ENCODE measurements around the gene CLCF1.
A peak's percentile ranks its signal among the peaks of the same experiment; 100 is the strongest.
"Not testable (repeated sequence)": the region's sequence is repeated elsewhere in the genome, so short reads cannot be mapped to it uniquely, and the experiment has no call there.

Gene CLCF1

DNA sequence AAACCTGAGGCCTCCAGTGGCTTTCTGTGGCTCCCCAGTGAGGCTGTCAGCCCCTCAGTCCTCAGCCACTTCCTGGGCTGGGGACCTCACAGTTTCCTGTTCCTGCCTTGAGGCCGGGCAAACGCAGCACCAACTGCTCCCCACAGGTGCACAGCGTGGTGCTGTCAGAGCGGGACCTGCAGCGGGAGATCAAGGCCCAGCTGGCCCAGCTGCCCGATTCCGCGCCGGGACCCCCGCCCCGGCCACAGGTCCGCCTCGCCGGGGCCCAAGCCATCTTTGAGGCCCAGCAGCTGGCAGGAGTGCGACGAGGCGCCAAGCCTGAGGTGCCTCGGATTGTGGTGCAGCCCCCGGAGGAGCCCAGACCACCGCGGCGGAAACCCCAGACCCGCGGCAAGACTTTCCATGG, 35.9 kb upstream of the CLCF1 start:
- no peak overlapping the region for H3K4me3 ChIP-seq (ENCODE audit: low read depth in 1 of 5, low read length in 5 of 5)
- H3K9me3 ChIP-seq (ENCODE audit: control insufficient read depth in 5 of 5, low read length in 5 of 5): no peaks in the 10 kb centered on the region
- H3K4me1 ChIP-seq (ENCODE audit: control insufficient read depth in 5 of 5, insufficient read depth in 5 of 5, low read length in 5 of 5): peaks cover 0 to 18% (median 8%) of the 10 kb centered on the region in 5 donors
- H3K9ac ChIP-seq (ENCODE audit: low read length in 5 of 5): no peak overlapping the region
- H3K27me3 ChIP-seq (ENCODE audit: control insufficient read depth in 5 of 5, insufficient read depth in 4 of 5, low read length in 5 of 5): peaks cover 55 to 75% (median 59%) of the 10 kb centered on the region in 5 donors
- no peaks in the 10 kb centered on the region for H3K36me3 ChIP-seq (ENCODE audit: control insufficient read depth in 5 of 5, insufficient read depth in 5 of 5, low read length in 5 of 5)
- H3K27ac ChIP-seq (ENCODE audit: low read depth, low read length): no peak overlapping the region

DNA sequence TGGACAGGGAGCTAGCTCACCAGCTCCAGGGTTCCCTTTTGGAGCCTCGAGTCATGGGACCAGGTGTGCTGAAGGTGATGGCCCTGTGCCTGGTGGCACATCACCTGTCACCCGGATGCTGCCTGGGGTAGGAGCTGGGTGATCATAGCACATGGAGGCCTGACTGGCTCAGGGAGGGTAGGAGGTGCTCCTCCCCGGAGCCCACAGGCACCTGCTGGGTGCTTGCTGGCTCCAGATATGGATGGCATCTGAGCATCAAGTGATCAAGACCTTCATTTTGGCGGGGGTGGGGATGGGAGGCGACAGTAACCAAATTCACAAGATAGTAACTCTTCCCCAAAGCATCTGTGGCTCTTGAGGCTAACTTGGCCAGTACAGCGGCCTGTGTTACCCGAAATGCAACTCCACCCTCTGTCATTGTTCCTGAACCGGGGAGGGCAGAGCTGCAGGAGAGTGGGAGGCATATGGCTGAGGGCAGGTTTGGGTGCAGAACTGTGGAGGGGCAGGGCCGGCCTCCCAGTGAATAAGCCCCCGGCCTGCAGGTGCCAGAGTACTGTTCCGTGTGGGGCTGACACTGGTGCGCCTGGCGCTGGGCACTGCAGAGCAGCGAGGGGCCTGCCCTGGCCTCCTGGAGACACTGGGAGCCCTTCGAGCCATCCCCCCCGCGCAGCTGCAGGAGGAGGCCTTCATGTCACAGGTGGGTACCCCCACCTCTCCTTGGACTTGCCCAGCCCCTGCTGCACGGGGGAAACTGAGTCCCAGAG, 35.2 kb upstream of the CLCF1 start:
- H3K9ac ChIP-seq (ENCODE audit: low read length in 5 of 5): no peak overlapping the region
- H3K4me3 ChIP-seq (ENCODE audit: low read depth in 1 of 5, low read length in 5 of 5): no peak overlapping the region
- no peaks in the 10 kb centered on the region for H3K36me3 ChIP-seq (ENCODE audit: control insufficient read depth in 5 of 5, insufficient read depth in 5 of 5, low read length in 5 of 5)
- H3K9me3 ChIP-seq (ENCODE audit: control insufficient read depth in 5 of 5, low read length in 5 of 5): no peaks in the 10 kb centered on the region
- no peak overlapping the region for H3K27ac ChIP-seq (ENCODE audit: low read depth, low read length)
- H3K27me3 ChIP-seq (ENCODE audit: control insufficient read depth in 5 of 5, insufficient read depth in 4 of 5, low read length in 5 of 5): peaks cover 55 to 74% (median 59%) of the 10 kb centered on the region in 5 donors
- peaks cover 0 to 18% (median 8%) of the 10 kb centered on the region in 5 donors for H3K4me1 ChIP-seq (ENCODE audit: control insufficient read depth in 5 of 5, insufficient read depth in 5 of 5, low read length in 5 of 5)

DNA sequence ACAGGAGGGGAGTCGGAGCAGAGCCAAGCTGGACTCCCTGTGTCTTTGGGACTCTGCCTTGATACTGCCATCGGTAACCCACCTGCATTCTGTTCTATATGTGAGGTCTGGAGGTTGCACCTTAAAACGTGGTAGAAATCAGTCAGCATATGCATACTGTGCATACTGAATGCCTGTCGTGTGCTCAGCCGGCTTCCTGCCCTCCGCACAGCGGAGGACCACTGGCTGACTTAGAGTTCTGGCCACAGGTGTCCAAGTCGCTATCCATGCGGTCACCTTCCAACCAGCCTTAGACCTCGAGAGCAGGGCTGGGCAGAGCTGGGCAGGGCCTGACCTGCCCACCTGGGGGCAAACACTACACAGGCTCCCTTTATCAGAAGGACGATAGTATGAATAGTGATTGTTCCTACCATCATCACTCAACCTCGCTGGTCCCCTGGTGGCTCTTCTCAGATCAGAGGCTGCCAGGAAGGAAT, 34.3 kb upstream of the CLCF1 start:
- Histone ChIP-seq H3K4me1 (ENCODE audit: control insufficient read depth in 5 of 5, insufficient read depth in 5 of 5, low read length in 5 of 5) (peaks cover 0 to 21% (median 8%) of the 10 kb centered on the region in 5 donors), H3K36me3 (ENCODE audit: control insufficient read depth in 5 of 5, insufficient read depth in 5 of 5, low read length in 5 of 5) (no peaks in the 10 kb centered on the region), H3K4me3 (ENCODE audit: low read depth in 1 of 5, low read length in 5 of 5) (no peak overlapping the region), H3K9me3 (ENCODE audit: control insufficient read depth in 5 of 5, low read length in 5 of 5) (no peaks in the 10 kb centered on the region), H3K27me3 (ENCODE audit: control insufficient read depth in 5 of 5, insufficient read depth in 4 of 5, low read length in 5 of 5) (peaks cover 47 to 65% (median 51%) of the 10 kb centered on the region in 5 donors), H3K9ac (ENCODE audit: low read length in 5 of 5) (no peak overlapping the region), H3K27ac (ENCODE audit: low read depth, low read length) (no peak overlapping the region)

DNA sequence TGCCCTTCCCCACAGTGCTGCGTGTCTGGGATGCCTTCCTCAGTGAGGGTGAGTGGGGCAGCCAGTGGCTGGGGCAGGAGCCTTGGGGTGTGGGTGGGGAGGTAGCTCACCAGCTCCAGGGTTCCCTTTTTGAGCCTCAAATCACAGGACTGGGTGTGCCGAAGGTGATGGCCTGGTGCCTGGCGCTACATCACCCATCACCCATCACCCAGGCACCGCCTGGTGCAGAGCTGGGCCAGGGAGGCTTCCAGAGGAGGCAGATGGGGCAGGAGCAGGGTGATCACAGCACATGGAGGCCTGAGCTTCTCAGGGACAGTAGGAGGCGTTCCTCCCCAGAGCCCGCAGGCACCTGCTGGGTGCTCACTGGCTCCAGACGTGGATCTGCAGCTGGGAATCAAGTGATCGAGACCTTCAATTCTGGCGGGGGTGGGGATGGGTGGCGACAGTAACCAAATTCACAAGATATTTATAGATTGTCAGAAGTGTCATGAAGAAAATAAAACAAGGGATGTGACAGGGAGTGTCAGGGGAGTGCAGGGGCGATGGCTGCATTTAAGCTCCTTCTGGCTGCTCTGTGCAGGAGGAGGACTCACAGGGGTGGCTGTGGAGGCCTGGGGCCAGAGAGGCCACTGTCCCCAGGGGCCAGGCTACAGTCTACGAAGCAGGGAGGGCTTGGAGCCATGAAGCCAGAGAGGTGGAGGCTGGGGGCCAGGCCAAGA, 33.7 kb upstream of the CLCF1 start:
- H3K36me3 ChIP-seq (ENCODE audit: control insufficient read depth in 5 of 5, insufficient read depth in 5 of 5, low read length in 5 of 5): no peaks in the 10 kb centered on the region
- peaks cover 41 to 59% (median 45%) of the 10 kb centered on the region in 5 donors for H3K27me3 ChIP-seq (ENCODE audit: control insufficient read depth in 5 of 5, insufficient read depth in 4 of 5, low read length in 5 of 5)
- peaks cover under 1 to 26% (median 12%) of the 10 kb centered on the region in 5 donors for H3K4me1 ChIP-seq (ENCODE audit: control insufficient read depth in 5 of 5, insufficient read depth in 5 of 5, low read length in 5 of 5)
- H3K27ac ChIP-seq (ENCODE audit: low read depth, low read length): no peak overlapping the region
- no peaks in the 10 kb centered on the region for H3K9me3 ChIP-seq (ENCODE audit: control insufficient read depth in 5 of 5, low read length in 5 of 5)
- no peak overlapping the region for H3K9ac ChIP-seq (ENCODE audit: low read length in 5 of 5)
- H3K4me3 ChIP-seq (ENCODE audit: low read depth in 1 of 5, low read length in 5 of 5): no peak overlapping the region

DNA sequence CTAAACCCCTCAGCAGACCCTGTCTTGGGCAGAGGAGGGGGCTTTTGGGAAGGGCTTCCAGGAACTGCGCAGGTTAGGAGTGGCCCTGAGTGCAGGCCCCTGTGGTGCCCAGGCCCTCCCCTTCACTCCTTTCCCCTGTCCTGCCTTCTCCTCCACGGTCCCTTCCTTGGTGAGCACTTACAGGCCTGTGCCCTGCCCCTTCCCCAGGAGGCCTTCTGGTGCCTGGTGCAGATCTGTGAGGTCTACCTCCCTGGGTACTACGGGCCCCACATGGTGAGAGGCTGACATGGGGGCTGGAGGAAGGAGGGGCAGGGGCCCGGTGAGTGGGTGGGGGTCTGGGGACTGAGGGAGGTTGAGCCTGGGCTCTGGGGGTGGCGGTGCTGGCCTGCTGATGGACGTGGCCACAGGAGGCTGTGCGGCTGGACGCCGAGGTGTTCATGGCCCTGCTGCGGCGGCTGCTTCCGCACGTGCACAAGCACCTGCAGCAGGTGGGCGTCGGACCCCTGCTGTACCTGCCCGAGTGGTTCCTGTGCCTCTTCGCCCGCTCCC, 33.1 kb upstream of the CLCF1 start:
- Histone ChIP-seq H3K9me3 (ENCODE audit: control insufficient read depth in 5 of 5, low read length in 5 of 5) (no peaks in the 10 kb centered on the region), H3K4me1 (ENCODE audit: control insufficient read depth in 5 of 5, insufficient read depth in 5 of 5, low read length in 5 of 5) (peaks cover 2 to 28% (median 15%) of the 10 kb centered on the region in 5 donors), H3K4me3 (ENCODE audit: low read depth in 1 of 5, low read length in 5 of 5) (no peak overlapping the region), H3K9ac (ENCODE audit: low read length in 5 of 5) (no peak overlapping the region), H3K27me3 (ENCODE audit: control insufficient read depth in 5 of 5, insufficient read depth in 4 of 5, low read length in 5 of 5) (peaks cover 35 to 53% (median 38%) of the 10 kb centered on the region in 5 donors), H3K27ac (ENCODE audit: low read depth, low read length) (no peak overlapping the region), H3K36me3 (ENCODE audit: control insufficient read depth in 5 of 5, insufficient read depth in 5 of 5, low read length in 5 of 5) (no peaks in the 10 kb centered on the region)

DNA sequence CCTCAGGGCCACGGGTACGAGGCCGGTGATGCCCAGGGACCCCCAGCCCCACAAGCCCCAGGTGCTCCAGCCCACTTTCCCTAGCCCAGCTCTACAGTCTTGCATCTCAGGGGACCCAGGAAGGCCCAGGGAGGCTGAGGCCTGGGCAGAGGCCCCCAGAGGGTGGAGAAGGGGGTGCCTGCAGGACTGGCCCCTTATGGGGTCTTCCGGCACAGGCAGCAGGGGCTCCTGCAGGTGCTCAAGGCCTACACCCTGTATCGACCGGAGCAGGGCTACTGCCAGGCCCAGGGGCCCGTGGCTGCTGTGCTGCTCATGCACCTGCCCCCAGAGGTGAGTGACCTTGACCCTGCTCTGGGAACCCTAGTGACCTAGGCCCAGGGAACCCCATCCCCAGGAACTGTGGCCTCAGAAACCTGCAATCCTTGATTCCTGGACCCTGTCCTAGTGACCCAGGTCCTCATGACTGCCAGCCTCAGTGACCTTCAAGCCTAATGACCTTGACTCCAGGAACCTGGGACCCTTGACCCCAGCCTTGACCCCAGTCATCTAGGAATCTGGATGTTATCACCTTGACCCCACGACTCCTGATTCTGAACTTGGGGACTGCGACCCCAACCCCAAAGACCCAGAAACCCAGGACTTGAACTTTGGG, 32.4 kb upstream of the CLCF1 start:
- H3K27me3 ChIP-seq (ENCODE audit: control insufficient read depth in 5 of 5, insufficient read depth in 4 of 5, low read length in 5 of 5): peaks cover 29 to 46% (median 33%) of the 10 kb centered on the region in 5 donors
- peaks cover 2 to 34% (median 19%) of the 10 kb centered on the region in 5 donors for H3K4me1 ChIP-seq (ENCODE audit: control insufficient read depth in 5 of 5, insufficient read depth in 5 of 5, low read length in 5 of 5)
- no peak overlapping the region for H3K9ac ChIP-seq (ENCODE audit: low read length in 5 of 5)
- H3K36me3 ChIP-seq (ENCODE audit: control insufficient read depth in 5 of 5, insufficient read depth in 5 of 5, low read length in 5 of 5): no peaks in the 10 kb centered on the region
- H3K27ac ChIP-seq (ENCODE audit: low read depth, low read length): no peak overlapping the region
- no peak overlapping the region for H3K4me3 ChIP-seq (ENCODE audit: low read depth in 1 of 5, low read length in 5 of 5)
- H3K9me3 ChIP-seq (ENCODE audit: control insufficient read depth in 5 of 5, low read length in 5 of 5): no peaks in the 10 kb centered on the region

DNA sequence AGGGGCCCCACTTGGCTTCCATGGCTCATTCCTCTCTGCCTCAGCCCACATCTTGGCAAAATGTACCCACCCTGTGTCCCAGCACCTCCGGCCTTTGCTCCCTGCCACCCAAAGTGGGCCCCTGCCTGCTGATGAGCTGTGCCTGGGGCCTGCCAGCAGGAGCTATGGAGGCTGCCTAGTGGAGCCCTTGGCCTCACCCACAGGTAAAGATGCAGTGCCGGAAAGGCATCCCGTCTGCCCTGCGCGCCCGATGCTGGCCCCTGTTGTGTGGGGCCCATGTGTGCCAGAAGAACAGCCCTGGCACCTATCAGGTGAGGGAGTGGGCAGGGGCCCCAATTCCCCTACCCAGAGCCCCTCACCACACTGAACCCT, 31.8 kb upstream of the CLCF1 start:
- peaks cover 5 to 40% (median 26%) of the 10 kb centered on the region in 5 donors for H3K4me1 ChIP-seq (ENCODE audit: control insufficient read depth in 5 of 5, insufficient read depth in 5 of 5, low read length in 5 of 5)
- H3K27ac ChIP-seq (ENCODE audit: low read depth, low read length): no peak overlapping the region
- no peaks in the 10 kb centered on the region for H3K9me3 ChIP-seq (ENCODE audit: control insufficient read depth in 5 of 5, low read length in 5 of 5)
- peak overlapping the region in 1 of 5 donors; percentile 6 for H3K4me3 ChIP-seq (ENCODE audit: low read depth in 1 of 5, low read length in 5 of 5)
- peaks cover 23 to 40% (median 26%) of the 10 kb centered on the region in 5 donors for H3K27me3 ChIP-seq (ENCODE audit: control insufficient read depth in 5 of 5, insufficient read depth in 4 of 5, low read length in 5 of 5)
- no peaks in the 10 kb centered on the region for H3K36me3 ChIP-seq (ENCODE audit: control insufficient read depth in 5 of 5, insufficient read depth in 5 of 5, low read length in 5 of 5)
- H3K9ac ChIP-seq (ENCODE audit: low read length in 5 of 5): no peak overlapping the region

DNA sequence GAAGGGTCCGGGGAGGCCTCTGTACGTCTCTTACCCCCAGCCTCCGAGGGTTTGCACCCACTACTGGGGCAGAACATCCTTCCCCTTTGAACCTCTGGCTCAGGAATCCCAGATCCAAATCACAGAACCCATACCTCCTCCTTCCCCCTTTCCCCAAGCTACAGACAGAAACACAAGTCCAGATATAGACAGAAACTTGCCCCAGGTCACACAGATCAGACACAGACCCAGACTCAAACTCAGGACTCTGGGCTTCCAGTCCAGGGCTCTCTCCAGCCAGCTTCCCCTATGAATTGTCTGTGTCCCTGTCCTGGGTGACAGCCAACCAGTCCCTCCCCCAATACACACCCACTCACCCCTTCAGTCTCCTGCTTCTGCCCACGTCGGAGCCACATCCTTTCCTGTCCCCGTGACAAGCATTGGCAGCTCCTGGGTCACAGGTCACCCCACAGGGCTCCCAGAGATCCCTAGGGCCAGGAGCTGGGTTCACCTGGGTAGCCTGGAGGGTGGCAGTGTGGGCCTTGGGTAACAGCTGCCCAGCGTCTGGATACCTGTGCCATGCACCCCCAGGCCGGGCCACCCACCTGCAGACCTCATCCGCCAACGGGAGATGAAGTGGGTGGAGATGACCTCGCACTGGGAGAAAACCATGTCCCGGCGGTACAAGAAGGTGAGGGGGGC, 31.3 kb upstream of the CLCF1 start:
- Histone ChIP-seq H3K9me3 (ENCODE audit: control insufficient read depth in 5 of 5, low read length in 5 of 5) (no peaks in the 10 kb centered on the region), H3K27ac (ENCODE audit: low read depth, low read length) (no peak overlapping the region), H3K4me3 (ENCODE audit: low read depth in 1 of 5, low read length in 5 of 5) (peak overlapping the region in 2 of 5 donors; percentile 6 to 38), H3K4me1 (ENCODE audit: control insufficient read depth in 5 of 5, insufficient read depth in 5 of 5, low read length in 5 of 5) (peaks cover 7 to 42% (median 28%) of the 10 kb centered on the region in 5 donors), H3K27me3 (ENCODE audit: control insufficient read depth in 5 of 5, insufficient read depth in 4 of 5, low read length in 5 of 5) (peaks cover 18 to 34% (median 22%) of the 10 kb centered on the region in 5 donors), H3K9ac (ENCODE audit: low read length in 5 of 5) (no peak overlapping the region), H3K36me3 (ENCODE audit: control insufficient read depth in 5 of 5, insufficient read depth in 5 of 5, low read length in 5 of 5) (peaks cover 0 to under 1% (median 0%) of the 10 kb centered on the region in 5 donors)

DNA sequence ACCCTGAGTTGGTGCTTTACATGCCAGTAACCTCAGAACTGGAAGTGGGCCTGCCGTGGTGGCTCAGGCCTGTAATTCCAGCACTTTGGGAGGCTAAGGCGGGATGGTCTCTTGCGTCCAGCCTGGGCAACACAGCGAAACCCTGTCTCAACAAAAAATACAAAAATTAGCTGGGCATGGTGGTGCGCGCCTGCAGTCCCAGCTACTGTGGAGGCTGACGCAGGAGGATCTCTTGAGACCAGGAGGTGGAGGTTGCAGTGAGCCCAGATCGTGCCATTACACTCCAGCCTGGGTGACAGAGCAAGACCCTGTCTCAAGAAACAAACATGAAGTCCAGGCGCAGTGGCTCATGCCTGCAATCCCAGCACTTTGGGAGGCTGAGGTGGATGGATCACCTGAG, 29.7 kb upstream of the CLCF1 start:
- not testable (repeated sequence) for H3K4me3 ChIP-seq (ENCODE audit: low read depth in 1 of 5, low read length in 5 of 5); H3K9me3 ChIP-seq (ENCODE audit: control insufficient read depth in 5 of 5, low read length in 5 of 5); H3K27ac ChIP-seq (ENCODE audit: low read depth, low read length); H3K9ac ChIP-seq (ENCODE audit: low read length in 5 of 5)
- peaks cover 5 to 21% (median 9%) of the 10 kb centered on the region in 5 donors for H3K27me3 ChIP-seq (ENCODE audit: control insufficient read depth in 5 of 5, insufficient read depth in 4 of 5, low read length in 5 of 5)
- peaks cover 0 to 16% (median 15%) of the 10 kb centered on the region in 5 donors for H3K36me3 ChIP-seq (ENCODE audit: control insufficient read depth in 5 of 5, insufficient read depth in 5 of 5, low read length in 5 of 5)
- peaks cover 8 to 43% (median 37%) of the 10 kb centered on the region in 5 donors for H3K4me1 ChIP-seq (ENCODE audit: control insufficient read depth in 5 of 5, insufficient read depth in 5 of 5, low read length in 5 of 5)

Data from subcutaneous abdominal adipose tissue (tissue), 5 donors.